GM10248 (cell line): Measurements from ENCODE around the gene SPI1.

ENCODE experiments used
- CTCF ChIA-PET: fragments of 300-600 bp; sonication (Branson Sonifier 250); formaldehyde crosslinking; extraction: SDS; loops from one replicate; lab custom pipeline; 2021; ENCODE audit warnings: antibody characterized with exemption; lab: Yijun Ruan, JAX
- POLR2A ChIA-PET: fragments of 350-650 bp; sonication (Branson Sonifier 250); formaldehyde crosslinking; extraction: SDS; loops from one replicate; lab custom pipeline; 2020; ENCODE audit warnings: antibody characterized with exemption; lab: Yijun Ruan, JAX
- DNase-seq: peaks from one replicate; pipeline ENCODE4 v3.0.0; 2012; ENCODE audit errors: extremely low spot score
- CTCF ChIP-seq: IDR thresholded peaks from 2 replicates; pipeline ENCODE4 v1.5.1; 2012; ENCODE audit warnings: mild to moderate bottlenecking, low read depth; ENCODE audit errors: extremely low read depth, missing control alignments, control extremely low read depth

Gene SPI1

GRCh38 chr11:47407746-47408590, 29.6 kb upstream of the SPI1 start, which contains the start of gene SLC39A13:
TSS of gene SLC39A13 (plus strand) at chr11:47408590. CDS start at chr11:47410095, 1,505 bp downstream.
- TF ChIP-seq CTCF, result peak; percentile 98
- POLR2A ChIA-PET, result interaction anchor here (0.5 kb wide), 2 partner anchors 41 to 201 kb away, joined by 3 to 4 read pairs; no protein-coding TSS in a partner anchor
- peak; percentile 97 for DNase-seq
- CTCF ChIA-PET, result interaction anchor here (0.6 to 8.6 kb wide), 17 partner anchors 9 to 231 kb away, joined by 3 to 92 read pairs (median 3); partner anchors contain the start of gene ARFGAP2

- CTCF ChIA-PET, result interaction anchor here (0.6 to 8.6 kb wide), 16 partner anchors 9 to 230 kb away, joined by 3 to 92 read pairs (median 3); partner anchors contain the start of gene ARFGAP2
- POLR2A ChIA-PET, result interaction anchor here (0.5 kb wide), 2 partner anchors 40 to 200 kb away, joined by 3 to 4 read pairs; no protein-coding TSS in a partner anchor
- no peak for TF ChIP-seq CTCF
- no peak for DNase-seq
Observed at GRCh38 chr11:47406896-47407745, 28.8 kb upstream of the SPI1 start.

- CTCF ChIA-PET, result interaction anchor here (1.5 to 7.0 kb wide), 4 partner anchors 8 to 97 kb away, joined by 3 to 44 read pairs (median 18); no protein-coding TSS in a partner anchor
- TF ChIP-seq CTCF, result no peak
- DNase-seq, result no peak
- POLR2A ChIA-PET, result no interaction called here
Observed at GRCh38 chr11:47403571-47403970, 25.2 kb upstream of the SPI1 start.

- CTCF ChIA-PET, result interaction anchor here (1.3 to 7.0 kb wide), 5 partner anchors 8 to 221 kb away, joined by 3 to 44 read pairs (median 6); no protein-coding TSS in a partner anchor
- POLR2A ChIA-PET, result no interaction called here
- no peak for TF ChIP-seq CTCF
- DNase-seq, result no peak
Observed at GRCh38 chr11:47403135-47403534, 24.8 kb upstream of the SPI1 start.

GRCh38 chr11:47400768-47401279, 22.5 kb upstream of the SPI1 start:
- ChIA-PET CTCF (interaction anchor here (1.0 to 7.0 kb wide), 5 partner anchors 10 to 214 kb away, joined by 3 to 44 read pairs (median 3); partner anchors contain the start of gene SPI1), POLR2A (interaction anchor here (0.6 kb wide), 2 partner anchors 122 to 979 kb away, joined by 3 to 6 read pairs; no protein-coding TSS in a partner anchor)
- TF ChIP-seq CTCF, result no peak
- DNase-seq, result no peak
